Vagina (tissue), 2 donors: ENCODE measurements around the gene ANTXR1.

Experiments used
- POLR2A ChIP-seq, 2 donors: fragments of 450-650 bp; IDR thresholded peaks; one replicate each; pipeline ENCODE4 v1.6.1; 2017; ENCODE audit warnings: antibody characterized with exemption in 2 of 2, mild to moderate bottlenecking in 2 of 2, moderate library complexity in 2 of 2
- TF ChIP-seq, protein P1 (sequence below), 3 experiments: fragments of 450-650 bp in 2 of 3; fragments of 200-600 bp in 1 of 3; sonication (generic) in 1 of 3; IDR thresholded peaks; one replicate each; pipeline ENCODE4 v1.5.1; 2017 to 2019; ENCODE audit warnings: antibody characterized with exemption in 3 of 3, mild to moderate bottlenecking in 2 of 3, moderate library complexity in 2 of 3

DNA sequence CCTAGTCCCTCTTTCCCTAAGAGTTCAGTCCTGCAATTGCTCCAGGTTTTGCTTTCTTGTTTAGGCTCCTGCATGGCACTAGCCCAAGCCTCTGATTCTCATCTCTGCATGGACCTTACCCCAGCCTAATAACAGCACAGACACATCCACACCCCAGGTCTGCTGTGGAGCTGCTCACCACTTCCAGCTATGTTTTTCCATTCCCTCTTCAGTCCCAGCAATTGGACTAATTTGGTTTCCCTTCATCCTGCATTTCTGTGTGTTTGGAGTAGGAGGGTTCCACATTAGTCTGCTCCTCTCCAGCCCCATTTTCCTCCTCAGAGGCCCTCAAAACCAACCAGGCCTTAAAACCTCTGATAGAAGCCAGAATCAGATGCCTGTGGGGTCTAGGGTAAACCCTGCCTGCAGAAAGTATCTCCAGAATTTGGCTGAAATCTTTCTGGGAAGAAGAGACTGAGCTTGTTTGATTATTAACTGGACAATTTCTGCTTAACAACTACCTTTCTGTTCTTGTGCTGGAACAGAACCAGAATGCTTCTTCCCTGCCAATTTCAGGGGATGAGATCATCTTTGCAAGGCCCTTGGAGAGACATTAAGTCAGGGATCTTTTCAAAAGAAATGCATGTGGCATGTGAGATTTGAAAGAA is 278.1 kb downstream of the ANTXR1 start:
- TF ChIP-seq, protein P1, sequence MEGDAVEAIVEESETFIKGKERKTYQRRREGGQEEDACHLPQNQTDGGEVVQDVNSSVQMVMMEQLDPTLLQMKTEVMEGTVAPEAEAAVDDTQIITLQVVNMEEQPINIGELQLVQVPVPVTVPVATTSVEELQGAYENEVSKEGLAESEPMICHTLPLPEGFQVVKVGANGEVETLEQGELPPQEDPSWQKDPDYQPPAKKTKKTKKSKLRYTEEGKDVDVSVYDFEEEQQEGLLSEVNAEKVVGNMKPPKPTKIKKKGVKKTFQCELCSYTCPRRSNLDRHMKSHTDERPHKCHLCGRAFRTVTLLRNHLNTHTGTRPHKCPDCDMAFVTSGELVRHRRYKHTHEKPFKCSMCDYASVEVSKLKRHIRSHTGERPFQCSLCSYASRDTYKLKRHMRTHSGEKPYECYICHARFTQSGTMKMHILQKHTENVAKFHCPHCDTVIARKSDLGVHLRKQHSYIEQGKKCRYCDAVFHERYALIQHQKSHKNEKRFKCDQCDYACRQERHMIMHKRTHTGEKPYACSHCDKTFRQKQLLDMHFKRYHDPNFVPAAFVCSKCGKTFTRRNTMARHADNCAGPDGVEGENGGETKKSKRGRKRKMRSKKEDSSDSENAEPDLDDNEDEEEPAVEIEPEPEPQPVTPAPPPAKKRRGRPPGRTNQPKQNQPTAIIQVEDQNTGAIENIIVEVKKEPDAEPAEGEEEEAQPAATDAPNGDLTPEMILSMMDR (IDR thresholded peaks at IDR 0.05) = no peak
- TF ChIP-seq POLR2A (IDR thresholded peaks at IDR 0.05) = no peak
